Measurements from ENCODE around the gene STAC2.
A peak's percentile ranks its signal among the peaks of the same experiment; 100 is the strongest.
"Not testable (repeated sequence)": the region's sequence is repeated elsewhere in the genome, so short reads cannot be mapped to it uniquely, and the experiment has no call there.

The STAC2 gene

GRCh38 chr17:39225308-39225958 is at the start of gene STAC2:
Gene STAC2, minus strand, starts transcription at chr17:39225945. Its CDS starts 443 bp downstream, at chr17:39225502.
- no peak for DNase-seq (ENCODE audit: low spot score)

GRCh38 chr17:39271546-39271945 is 45.8 kb upstream of the STAC2 start:
- no peak for DNase-seq (ENCODE audit: low spot score)

- DNase-seq (ENCODE audit: low spot score): peak; percentile 25
Measured at GRCh38 chr17:39270923-39271322, 45.2 kb upstream of the STAC2 start.

- DNase-seq (ENCODE audit: low spot score): no peak
Measured at GRCh38 chr17:39264119-39264518, 38.4 kb upstream of the STAC2 start.

GRCh38 chr17:39261286-39261685 is 35.5 kb upstream of the STAC2 start:
- no peak for DNase-seq (ENCODE audit: low spot score)

GRCh38 chr17:39252788-39253460 is 27.2 kb upstream of the STAC2 start:
- DNase-seq (ENCODE audit: low spot score): no peak

- no peak for DNase-seq (ENCODE audit: low spot score)
Measured at GRCh38 chr17:39251997-39252396, 26.3 kb upstream of the STAC2 start.

- DNase-seq (ENCODE audit: low spot score): not testable (repeated sequence)
Measured at GRCh38 chr17:39250076-39250475, 24.3 kb upstream of the STAC2 start.

- no peak for DNase-seq (ENCODE audit: low spot score)
Measured at GRCh38 chr17:39246274-39246673, 20.5 kb upstream of the STAC2 start.

- DNase-seq (ENCODE audit: low spot score): peak; percentile 69
Measured at GRCh38 chr17:39244600-39245570, 19.1 kb upstream of the STAC2 start.

- no peak for DNase-seq (ENCODE audit: low spot score)
Measured at GRCh38 chr17:39244016-39244599, 18.4 kb upstream of the STAC2 start.

- no peak for DNase-seq (ENCODE audit: low spot score)
Measured at GRCh38 chr17:39243155-39243554, 17.4 kb upstream of the STAC2 start.

GRCh38 chr17:39240631-39241030 is 14.9 kb upstream of the STAC2 start:
- no peak for DNase-seq (ENCODE audit: low spot score)

GRCh38 chr17:39239640-39240314 is 14.0 kb upstream of the STAC2 start:
- DNase-seq (ENCODE audit: low spot score): no peak

GRCh38 chr17:39238311-39238972 is 12.7 kb upstream of the STAC2 start:
- DNase-seq (ENCODE audit: low spot score): no peak

GRCh38 chr17:39237586-39237985 is 11.8 kb upstream of the STAC2 start:
- DNase-seq (ENCODE audit: low spot score): no peak

GRCh38 chr17:39236981-39237441 is 11.3 kb upstream of the STAC2 start:
- DNase-seq (ENCODE audit: low spot score): no peak

GRCh38 chr17:39236450-39236927 is 10.7 kb upstream of the STAC2 start:
- no peak for DNase-seq (ENCODE audit: low spot score)

GRCh38 chr17:39235555-39236449 is 10.1 kb upstream of the STAC2 start:
- DNase-seq (ENCODE audit: low spot score): no peak

Measured in globus pallidus (tissue), 1 donor.